IMR-90 (cell line): ENCODE data around the gene FAM241A. TPM values are rescaled to one million over a fixed set of nuclear protein-coding genes. Genes with fewer than 3 reads are reported as not detected.

Experiments
- ATAC-seq: fragments of 200-7000 bp; cut with Tn5 transposase; 2 replicates; pipeline ENCODE4 v1.9.1; 2020; ENCODE audit warnings: low read depth, mild to moderate bottlenecking, moderate library complexity
- BruUV-seq: library from RNA; stranded (reverse); fragments of 400-500 nt; replicated peaks from 2 replicates; lab custom pipeline; 2021; lab: Mats Ljungman, UMichigan
- CTCF ChIA-PET: fragments of 300-600 bp; formaldehyde crosslinking; extraction: SDS; loops from one replicate; lab custom pipeline; 2021; ENCODE audit warnings: antibody characterized with exemption; lab: Yijun Ruan, JAX
- POLR2A ChIA-PET: fragments of 300-600 bp; sonication (Branson Sonifier 250); formaldehyde crosslinking; loops from one replicate; lab custom pipeline; 2022; ENCODE audit warnings: antibody characterized with exemption; ENCODE audit not compliant: unreplicated experiment; lab: Charles Lee
- DNase-seq: peaks from one replicate; pipeline ENCODE4 v3.0.0; 2013
- H2AFZ ChIP-seq: replicated peaks from 2 replicates; pipeline ENCODE3; 2013; ENCODE audit warnings: low read length, mild to moderate bottlenecking; ENCODE audit not compliant: poor library complexity
- H2AK5ac ChIP-seq: 2 replicates; pipeline ENCODE4 v1.6.1; 2013; ENCODE audit warnings: low read depth, low read length, inconsistent platforms
- H2AK9ac ChIP-seq: replicated peaks from 2 replicates; pipeline ENCODE3; 2013; ENCODE audit warnings: mild to moderate bottlenecking, low read depth, low read length, moderate library complexity; ENCODE audit not compliant: poor library complexity
- H2BK120ac ChIP-seq: 2 replicates; pipeline ENCODE4 v1.6.1; 2013; ENCODE audit warnings: low read depth, low read length, inconsistent platforms
- H2BK15ac ChIP-seq: 3 replicates; pipeline ENCODE4 v1.6.1; 2013; ENCODE audit warnings: low read depth, low read length, inconsistent platforms
- H2BK20ac ChIP-seq: 2 replicates; pipeline ENCODE4 v1.6.1; 2013; ENCODE audit warnings: low read depth, mild to moderate bottlenecking, inconsistent platforms, low read length, moderate library complexity
- H2BK5ac ChIP-seq: 2 replicates; pipeline ENCODE4 v1.6.1; 2013; ENCODE audit warnings: mild to moderate bottlenecking, low read depth, low read length, inconsistent platforms; ENCODE audit not compliant: poor library complexity, severe bottlenecking
- H3K14ac ChIP-seq: replicated peaks from 2 replicates; pipeline ENCODE4 v1.6.1; 2013; ENCODE audit warnings: low read depth, low read length, inconsistent platforms
- H3K18ac ChIP-seq: 2 replicates; pipeline ENCODE4 v1.6.1; 2013; ENCODE audit warnings: low read depth, low read length, control low read depth
- H3K23ac ChIP-seq: 2 replicates; pipeline ENCODE4 v1.6.1; 2013; ENCODE audit warnings: low read depth, low read length, inconsistent platforms
- H3K27ac ChIP-seq: 2 replicates; pipeline ENCODE4 v1.5.1; 2013; ENCODE audit warnings: mild to moderate bottlenecking, control low read depth, low read length; ENCODE audit not compliant: insufficient read depth
- H3K27me3 ChIP-seq: 2 replicates; pipeline ENCODE4 v1.6.1; 2013; ENCODE audit warnings: low read length; ENCODE audit not compliant: control insufficient read depth, insufficient read depth
- H3K36me3 ChIP-seq: 2 replicates; pipeline ENCODE4 v1.6.1; 2013; ENCODE audit warnings: low read length, mixed read lengths; ENCODE audit not compliant: control insufficient read depth, insufficient read depth
- H3K4ac ChIP-seq: 2 replicates; pipeline ENCODE4 v1.6.1; 2013; ENCODE audit warnings: low read depth, low read length, inconsistent platforms
- H3K4me1 ChIP-seq: 2 replicates; pipeline ENCODE4 v1.6.1; 2013; ENCODE audit warnings: low read length, mixed read lengths; ENCODE audit not compliant: control insufficient read depth, insufficient read depth
- H3K4me2 ChIP-seq: 2 replicates; pipeline ENCODE4 v1.6.1; 2013; ENCODE audit warnings: low read depth, mild to moderate bottlenecking, control low read depth, low read length, moderate library complexity
- H3K4me3 ChIP-seq: 2 replicates; pipeline ENCODE4 v1.5.1; 2013; ENCODE audit warnings: low read depth, mild to moderate bottlenecking, control low read depth, low read length, moderate library complexity; ENCODE audit not compliant: insufficient read depth
- H3K56ac ChIP-seq: 2 replicates; pipeline ENCODE4 v1.6.1; 2013; ENCODE audit warnings: low read length, inconsistent platforms; ENCODE audit not compliant: insufficient read depth; ENCODE audit errors: extremely low read depth
- H3K79me1 ChIP-seq, 2 experiments: 2 replicates each; pipeline ENCODE4 v1.6.1; 2013; ENCODE audit warnings: low read length in 2 of 2, inconsistent platforms in 1 of 2, low read depth in 1 of 2
- H3K9ac ChIP-seq: 2 replicates; pipeline ENCODE4 v1.6.1; 2013; ENCODE audit warnings: low read depth, low read length, control low read depth
- H3K9me1 ChIP-seq: 2 replicates; pipeline ENCODE4 v1.6.1; 2013; ENCODE audit warnings: low read length, inconsistent platforms; ENCODE audit not compliant: insufficient read depth
- H3K9me3 ChIP-seq: 2 replicates; pipeline ENCODE4 v1.6.1; 2013; ENCODE audit warnings: low read length; ENCODE audit not compliant: control insufficient read depth, insufficient read depth
- H4K20me1 ChIP-seq: 2 replicates; pipeline ENCODE4 v1.6.1; 2013; ENCODE audit warnings: low read length, inconsistent platforms; ENCODE audit not compliant: insufficient read depth
- H4K5ac ChIP-seq: 2 replicates; pipeline ENCODE4 v1.6.1; 2013; ENCODE audit warnings: mild to moderate bottlenecking, low read depth, low read length, control low read depth
- H4K8ac ChIP-seq, 2 experiments: 2 replicates each; pipeline ENCODE4 v1.6.1; 2013; ENCODE audit warnings: low read depth in 2 of 2, low read length in 2 of 2, control low read depth in 1 of 2, inconsistent platforms in 1 of 2
- H4K91ac ChIP-seq: 2 replicates; pipeline ENCODE4 v1.6.1; 2013; ENCODE audit warnings: low read depth, low read length, inconsistent platforms; ENCODE audit not compliant: insufficient read depth
- BHLHE40 ChIP-seq: fragments of 150-350 bp; IDR thresholded peaks from 2 replicates; pipeline ENCODE4 v1.6.1; 2016; ENCODE audit warnings: mild to moderate bottlenecking, low read depth, low read length
- CEBPB ChIP-seq: IDR thresholded peaks from 2 replicates; pipeline ENCODE4 v1.6.1; 2012; ENCODE audit warnings: low read depth, low read length, improper control_type of control experiment
- CHD1 ChIP-seq: IDR thresholded peaks from 2 replicates; pipeline ENCODE4 v1.6.1; 2012; ENCODE audit warnings: low read depth, low read length, improper control_type of control experiment
- FOS ChIP-seq: fragments of 150-350 bp; IDR thresholded peaks from 2 replicates; pipeline ENCODE4 v1.6.1; 2016; ENCODE audit warnings: low read depth, low read length
- MAFK ChIP-seq: IDR thresholded peaks from 2 replicates; pipeline ENCODE4 v1.6.1; 2012; ENCODE audit warnings: low read depth, low read length, improper control_type of control experiment
- MXI1 ChIP-seq: IDR thresholded peaks from 2 replicates; pipeline ENCODE4 v1.6.1; 2012; ENCODE audit warnings: low read depth, mild to moderate bottlenecking, low read length, moderate library complexity, borderline replicate concordance
- NFE2L2 ChIP-seq: fragments of 150-350 bp; IDR thresholded peaks from 2 replicates; pipeline ENCODE4 v1.6.1; 2016; ENCODE audit warnings: low read depth, mild to moderate bottlenecking, low read length
- POLR2A ChIP-seq: IDR thresholded peaks from 2 replicates; pipeline ENCODE4 v1.6.1; 2012; ENCODE audit warnings: mild to moderate bottlenecking, low read depth, low read length
- RAD21 ChIP-seq: IDR thresholded peaks from 2 replicates; pipeline ENCODE4 v1.6.1; 2012; ENCODE audit warnings: low read length, improper control_type of control experiment
- RCOR1 ChIP-seq: IDR thresholded peaks from 2 replicates; pipeline ENCODE4 v1.6.1; 2012; ENCODE audit warnings: mild to moderate bottlenecking, low read length, improper control_type of control experiment; ENCODE audit not compliant: insufficient replicate concordance
- SMC3 ChIP-seq: fragments of 150-350 bp; IDR thresholded peaks from 2 replicates; pipeline ENCODE4 v1.6.1; 2016; ENCODE audit warnings: low read depth, mild to moderate bottlenecking, antibody characterized with exemption, low read length, moderate library complexity
- USF2 ChIP-seq: fragments of 150-350 bp; IDR thresholded peaks from 2 replicates; pipeline ENCODE4 v1.6.1; 2017; ENCODE audit warnings: mild to moderate bottlenecking, antibody characterized with exemption, low read length, low read depth
- WGBS, 2 experiments: methylation state at CpG; one replicate each; pipeline versions ENCODE4 v1.1.5 to v1.1.7; 2013; ENCODE audit warnings: missing lambda C conversion rate in 2 of 2; ENCODE audit not compliant: insufficient read length in 1 of 2; ENCODE audit errors: extremely low coverage in 2 of 2; 5-methylcytosine and 5-hydroxymethylcytosine counted together
- dilution Hi-C: fragments of 300-500 bp; cut with HindIII; formaldehyde crosslinking; loops from one replicate; pipeline ENCODE4 v1.14.3; 2018; ENCODE audit warnings: low sequenced_read_pairs; ENCODE audit not compliant: unreplicated experiment
- in situ Hi-C: fragments of 300-500 bp; cut with MboI; formaldehyde crosslinking; loops from 3 replicates; pipeline ENCODE4 v1.14.3; 2019; ENCODE audit warnings: low sequenced_read_pairs, inconsistent platforms, mixed read lengths
- intact Hi-C: fragments of 100-400 bp; cut with micrococcal nuclease; formaldehyde crosslinking; loops from 2 replicates; pipeline ENCODE4 v1.10.0; 2022
- polyA plus RNA-seq, 3 experiments: library from polyadenylated mRNA; depleted of rRNA; stranded (reverse); fragments of >200 nt; gene quantifications; 2 replicates each; pipeline ENCODE4 v1.2.3, GENCODE V29; 2012; ENCODE audit warnings: low replicate concordance in 1 of 3
- total RNA-seq: library from RNA; depleted of rRNA; stranded (reverse); fragments of >200 nt; gene quantifications from 2 replicates; pipeline ENCODE4 v1.2.3, GENCODE V29; 2012
- TF ChIP-seq, protein P1 (sequence below): fragments of 150-350 bp; IDR thresholded peaks from 2 replicates; pipeline ENCODE4 v1.6.1; 2016; ENCODE audit warnings: low read depth, mild to moderate bottlenecking, low read length, moderate library complexity, borderline replicate concordance
- TF ChIP-seq, protein P2 (sequence below): conservative IDR thresholded peaks from 2 replicates; pipeline ENCODE4 v1.5.1; 2012; ENCODE audit warnings: mild to moderate bottlenecking, low read depth, low read length, improper control_type of control experiment

The FAM241A gene
- total and polyA plus RNA-seq, 2 of the 4 experiments (the other 2 are of a cell fraction) = under 0.01 to 0.24 TPM

- no peak overlapping the region for H3K4me2 ChIP-seq
- H3K4ac ChIP-seq = no peak overlapping the region
- no TSS peak for BruUV-seq
- H3K9me1 ChIP-seq = no peaks in the 10 kb centered on the region
- dilution Hi-C loops (no loop called here), intact Hi-C loops (no loop called here), in situ Hi-C loops (no loop called here)
- H2BK15ac ChIP-seq = no peak overlapping the region
- H2AFZ ChIP-seq = no peak overlapping the region
- H3K9me3 ChIP-seq = no peaks in the 10 kb centered on the region
- ChIA-PET POLR2A (no interaction called here), CTCF (interaction anchor here (0.7 kb wide), 1 partner anchor 14 kb away, joined by 3 read pairs; no protein-coding TSS in a partner anchor)
- no peak overlapping the region for H3K23ac ChIP-seq
- DNase-seq (no peak), ATAC-seq (no peak)
- H3K14ac ChIP-seq = no peak overlapping the region
- TF ChIP-seq USF2 (no peak), FOS (no peak), CHD1 (no peak), MXI1 (no peak), CEBPB (no peak), NFE2L2 (no peak), RCOR1 (no peak), RAD21 (no peak), BHLHE40 (no peak), SMC3 (no peak), MAFK (no peak), POLR2A (no peak)
- TF ChIP-seq, protein P1, sequence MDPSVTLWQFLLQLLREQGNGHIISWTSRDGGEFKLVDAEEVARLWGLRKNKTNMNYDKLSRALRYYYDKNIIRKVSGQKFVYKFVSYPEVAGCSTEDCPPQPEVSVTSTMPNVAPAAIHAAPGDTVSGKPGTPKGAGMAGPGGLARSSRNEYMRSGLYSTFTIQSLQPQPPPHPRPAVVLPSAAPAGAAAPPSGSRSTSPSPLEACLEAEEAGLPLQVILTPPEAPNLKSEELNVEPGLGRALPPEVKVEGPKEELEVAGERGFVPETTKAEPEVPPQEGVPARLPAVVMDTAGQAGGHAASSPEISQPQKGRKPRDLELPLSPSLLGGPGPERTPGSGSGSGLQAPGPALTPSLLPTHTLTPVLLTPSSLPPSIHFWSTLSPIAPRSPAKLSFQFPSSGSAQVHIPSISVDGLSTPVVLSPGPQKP = no peak
- TF ChIP-seq, protein P2, sequence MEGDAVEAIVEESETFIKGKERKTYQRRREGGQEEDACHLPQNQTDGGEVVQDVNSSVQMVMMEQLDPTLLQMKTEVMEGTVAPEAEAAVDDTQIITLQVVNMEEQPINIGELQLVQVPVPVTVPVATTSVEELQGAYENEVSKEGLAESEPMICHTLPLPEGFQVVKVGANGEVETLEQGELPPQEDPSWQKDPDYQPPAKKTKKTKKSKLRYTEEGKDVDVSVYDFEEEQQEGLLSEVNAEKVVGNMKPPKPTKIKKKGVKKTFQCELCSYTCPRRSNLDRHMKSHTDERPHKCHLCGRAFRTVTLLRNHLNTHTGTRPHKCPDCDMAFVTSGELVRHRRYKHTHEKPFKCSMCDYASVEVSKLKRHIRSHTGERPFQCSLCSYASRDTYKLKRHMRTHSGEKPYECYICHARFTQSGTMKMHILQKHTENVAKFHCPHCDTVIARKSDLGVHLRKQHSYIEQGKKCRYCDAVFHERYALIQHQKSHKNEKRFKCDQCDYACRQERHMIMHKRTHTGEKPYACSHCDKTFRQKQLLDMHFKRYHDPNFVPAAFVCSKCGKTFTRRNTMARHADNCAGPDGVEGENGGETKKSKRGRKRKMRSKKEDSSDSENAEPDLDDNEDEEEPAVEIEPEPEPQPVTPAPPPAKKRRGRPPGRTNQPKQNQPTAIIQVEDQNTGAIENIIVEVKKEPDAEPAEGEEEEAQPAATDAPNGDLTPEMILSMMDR = no peak
- no peaks in the 10 kb centered on the region for H4K20me1 ChIP-seq
- no peak overlapping the region for H3K9ac ChIP-seq
- H3K56ac ChIP-seq = no peak overlapping the region
- H4K91ac ChIP-seq = no peak overlapping the region
- H3K27me3 ChIP-seq = peaks cover 2% of the 10 kb centered on the region; the same call in 1 of the 2 replicates
- H3K79me1 ChIP-seq = no peaks in the 10 kb centered on the region
- no peak overlapping the region for H4K8ac ChIP-seq
- H3K36me3 ChIP-seq = no peaks in the 10 kb centered on the region
- no peak overlapping the region for H4K5ac ChIP-seq
- H3K27ac ChIP-seq = no peak overlapping the region
- no peak overlapping the region for H3K4me3 ChIP-seq
- no peak overlapping the region for H3K18ac ChIP-seq
- H2BK5ac ChIP-seq = no peak overlapping the region
- no peak overlapping the region for H2AK5ac ChIP-seq
- H2AK9ac ChIP-seq = no peak overlapping the region
- no CpG with 5 or more reads among the region's 1 CpG for WGBS, 2 experiments
- no peaks in the 10 kb centered on the region for H3K4me1 ChIP-seq
- no peak overlapping the region for H2BK20ac ChIP-seq
- no peak overlapping the region for H2BK120ac ChIP-seq
These were observed 58.3 kb downstream of the FAM241A start for GRCh38 chr4:112203593-112203992.
